Measurements from ENCODE around the gene TSBP1. TPM values are rescaled to one million over a fixed set of nuclear protein-coding genes. Genes with fewer than 3 reads are reported as not detected.

The TSBP1 gene
- total RNA-seq, 2 donors from 2014 or later = not detected

DNA sequence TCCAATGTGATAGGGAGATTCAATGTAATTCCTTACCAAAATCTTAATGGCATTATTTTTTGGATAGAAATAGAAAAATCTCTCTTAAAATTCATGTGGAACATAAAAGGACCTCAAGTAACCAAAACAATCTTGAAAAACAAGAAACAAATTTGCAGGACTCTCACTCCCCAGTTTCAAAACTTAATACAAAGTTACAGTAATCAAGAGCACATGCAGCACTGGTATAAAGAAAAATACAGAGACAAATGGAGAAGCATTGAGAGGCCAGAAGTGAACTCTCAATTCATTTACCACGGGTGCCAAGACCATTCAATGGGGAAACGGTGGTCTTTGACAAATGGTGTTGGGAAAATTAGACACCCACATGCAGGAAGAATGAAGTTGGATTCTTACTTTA is 7.8 kb upstream of the TSBP1 start:
- no peaks in the 10 kb centered on the region for H3K36me3 ChIP-seq (ENCODE audit: control insufficient read depth, insufficient read depth, low read length)
- no peak overlapping the region for H3K4me3 ChIP-seq (ENCODE audit: low read length)
- 71 to 100% methylated on average over 1 to 2 of the region's 2 CpGs for WGBS, 2 experiments (ENCODE audit: insufficient coverage in 1 of 2, insufficient read length in 1 of 2)
- H3K9ac ChIP-seq (ENCODE audit: extremely low read depth, low read length, poor library complexity, severe bottlenecking) = no peak overlapping the region
- Mint-ChIP-seq H3K36me3 (ENCODE audit: low read depth) (no peaks in the 10 kb centered on the region), H3K4me1 (no peaks in the 10 kb centered on the region), H3K27me3 (ENCODE audit: insufficient read depth) (peaks cover 3% of the 10 kb centered on the region), H3K4me3 (no peak overlapping the region), H3K27ac (no peak overlapping the region), H3K9me3 (peaks cover 6% of the 10 kb centered on the region)
- no peak overlapping the region for H3K27ac ChIP-seq (ENCODE audit: low read depth, low read length)
- H3K27me3 ChIP-seq (ENCODE audit: control insufficient read depth, insufficient read depth, low read length, poor library complexity, severe bottlenecking) = no peaks in the 10 kb centered on the region
- DNase-seq = no peak
- no peaks in the 10 kb centered on the region for H3K9me3 ChIP-seq (ENCODE audit: control insufficient read depth, low read length)
- no peak for TF ChIP-seq CTCF (conservative IDR thresholded peaks at IDR 0.05)
- H3K4me1 ChIP-seq (ENCODE audit: control insufficient read depth, insufficient read depth, low read length) = no peaks in the 10 kb centered on the region

GRCh38 chr6:32375739-32376529 is 4.2 kb upstream of the TSBP1 start:
- Mint-ChIP-seq H3K36me3 (ENCODE audit: low read depth) (no peaks in the 10 kb centered on the region), H3K27me3 (ENCODE audit: insufficient read depth) (peaks cover 3% of the 10 kb centered on the region), H3K9me3 (no peaks in the 10 kb centered on the region), H3K4me3 (no peak overlapping the region), H3K27ac (no peak overlapping the region), H3K4me1 (no peaks in the 10 kb centered on the region)
- no peaks in the 10 kb centered on the region for H3K9me3 ChIP-seq (ENCODE audit: control insufficient read depth, low read length)
- DNase-seq = no peak
- H3K27ac ChIP-seq (ENCODE audit: low read depth, low read length) = no peak overlapping the region
- no peak for TF ChIP-seq CTCF (conservative IDR thresholded peaks at IDR 0.05)
- H3K27me3 ChIP-seq (ENCODE audit: control insufficient read depth, insufficient read depth, low read length, poor library complexity, severe bottlenecking) = no peaks in the 10 kb centered on the region
- no peaks in the 10 kb centered on the region for H3K4me1 ChIP-seq (ENCODE audit: control insufficient read depth, insufficient read depth, low read length)
- H3K9ac ChIP-seq (ENCODE audit: extremely low read depth, low read length, poor library complexity, severe bottlenecking) = no peak overlapping the region
- H3K4me3 ChIP-seq (ENCODE audit: low read length) = no peak overlapping the region
- 81 to 84% methylated on average over 3 to 7 of the region's 7 CpGs for WGBS, 2 experiments (ENCODE audit: insufficient coverage in 1 of 2, insufficient read length in 1 of 2)
- H3K36me3 ChIP-seq (ENCODE audit: control insufficient read depth, insufficient read depth, low read length) = no peaks in the 10 kb centered on the region

DNA sequence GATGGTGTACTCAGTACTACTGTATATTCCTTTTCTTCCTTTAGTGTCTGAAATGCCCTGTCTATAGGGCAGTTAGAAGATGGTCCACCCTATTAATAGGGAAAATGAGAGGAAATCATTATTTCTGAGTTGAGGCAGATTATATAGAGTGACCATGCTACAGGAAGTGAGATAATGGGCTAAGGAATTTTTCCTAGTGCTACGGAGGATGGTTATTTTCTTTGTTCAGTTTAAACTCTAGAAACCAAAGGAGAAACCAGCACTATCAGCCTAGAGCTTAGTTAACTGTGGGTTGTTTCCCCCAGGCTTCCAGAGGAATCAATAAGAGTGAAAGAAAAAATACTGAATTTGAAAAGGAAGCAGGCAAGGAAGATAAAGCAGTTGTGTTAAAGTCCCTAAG is 474 bp downstream of the TSBP1 start:
- Histone ChIP-seq H3K9me3 (ENCODE audit: control insufficient read depth, low read length) (no peaks in the 10 kb centered on the region), H3K27me3 (ENCODE audit: control insufficient read depth, insufficient read depth, low read length, poor library complexity, severe bottlenecking) (no peaks in the 10 kb centered on the region), H3K4me1 (ENCODE audit: control insufficient read depth, insufficient read depth, low read length) (no peaks in the 10 kb centered on the region), H3K9ac (ENCODE audit: extremely low read depth, low read length, poor library complexity, severe bottlenecking) (no peak overlapping the region), H3K36me3 (ENCODE audit: control insufficient read depth, insufficient read depth, low read length) (no peaks in the 10 kb centered on the region), H3K27ac (ENCODE audit: low read depth, low read length) (no peak overlapping the region), H3K4me3 (ENCODE audit: low read length) (no peak overlapping the region)
- Mint-ChIP-seq H3K27ac (no peak overlapping the region), H3K4me1 (no peaks in the 10 kb centered on the region), H3K9me3 (no peaks in the 10 kb centered on the region), H3K36me3 (ENCODE audit: low read depth) (no peaks in the 10 kb centered on the region), H3K27me3 (ENCODE audit: insufficient read depth) (peaks cover 1% of the 10 kb centered on the region), H3K4me3 (no peak overlapping the region)
- 75% methylated on average over 1 of the region's 1 CpG; no CpG with 5 or more reads in 1 of the 2 experiments for WGBS, 2 experiments (ENCODE audit: insufficient coverage in 1 of 2, insufficient read length in 1 of 2)
- no peak for DNase-seq
- no peak for TF ChIP-seq CTCF (conservative IDR thresholded peaks at IDR 0.05)
